Smooth muscle cell (in vitro differentiated cells): ENCODE results near the gene SLC30A4. TPM values are rescaled to one million over a fixed set of nuclear protein-coding genes. Genes with fewer than 3 reads are reported as not detected.

Experiments used
- DNase-seq: peaks from one replicate; lab custom pipeline; 2025; ENCODE audit not compliant: unreplicated experiment; lab: John Stamatoyannopoulos, UW
- H2AFZ ChIP-seq: fragments of 200-600 bp; sonication (generic); 2 replicates; pipeline ENCODE4 v1.6.0; 2016; ENCODE audit warnings: antibody characterized with exemption, low read depth, mild to moderate bottlenecking
- H3F3A ChIP-seq: fragments of 200-600 bp; sonication (generic); 2 replicates; pipeline ENCODE4 v1.6.0; 2017; ENCODE audit warnings: antibody characterized with exemption, low read depth
- H3K27ac ChIP-seq: fragments of 200-600 bp; sonication (generic); 2 replicates; pipeline ENCODE4 v1.5.1; 2016; ENCODE audit warnings: low read depth, mild to moderate bottlenecking
- H3K27me3 ChIP-seq: fragments of 200-600 bp; sonication (generic); 2 replicates; pipeline ENCODE4 v1.6.1; 2016; ENCODE audit warnings: low read depth, mild to moderate bottlenecking
- H3K36me3 ChIP-seq: fragments of 200-600 bp; sonication (generic); 2 replicates; pipeline ENCODE4 v1.5.1; 2016; ENCODE audit warnings: low read depth
- H3K4me1 ChIP-seq: fragments of 200-600 bp; sonication (generic); 2 replicates; pipeline ENCODE4 v1.5.1; 2016; ENCODE audit warnings: low read depth
- H3K4me2 ChIP-seq: fragments of 200-600 bp; sonication (generic); 2 replicates; pipeline ENCODE4 v1.6.0; 2016; ENCODE audit warnings: mild to moderate bottlenecking
- H3K4me3 ChIP-seq: fragments of 200-600 bp; sonication (generic); 2 replicates; pipeline ENCODE4 v1.5.1; 2016; ENCODE audit warnings: mild to moderate bottlenecking
- H3K79me2 ChIP-seq: fragments of 200-600 bp; sonication (generic); 2 replicates; pipeline ENCODE4 v1.6.0; 2016; ENCODE audit warnings: low read depth, mild to moderate bottlenecking
- H3K9ac ChIP-seq: fragments of 200-600 bp; sonication (generic); 2 replicates; pipeline ENCODE4 v1.6.0; 2016; ENCODE audit warnings: low read depth
- H3K9me3 ChIP-seq: fragments of 200-600 bp; sonication (generic); replicated peaks from 2 replicates; pipeline ENCODE4 v1.5.1; 2016; ENCODE audit warnings: low read depth
- H4K20me1 ChIP-seq: fragments of 200-600 bp; sonication (generic); 2 replicates; pipeline ENCODE4 v1.6.0; 2016; ENCODE audit warnings: low read depth
- CTCF ChIP-seq: fragments of 200-600 bp; sonication (generic); IDR thresholded peaks from 2 replicates; pipeline ENCODE4 v1.5.1; 2017; ENCODE audit warnings: borderline replicate concordance, mild to moderate bottlenecking, antibody characterized with exemption; ENCODE audit not compliant: insufficient read depth, poor library complexity, severe bottlenecking
- WGBS: methylation state at CpG from one replicate; pipeline ENCODE4 v1.1.7; 2016; ENCODE audit warnings: low lambda C conversion rate; 5-methylcytosine and 5-hydroxymethylcytosine counted together
- polyA plus RNA-seq: library from polyadenylated mRNA; unstranded; fragments of >200 nt; fragmentation: Nextera tagmentation; extraction: Ambion mirVana; gene quantifications from 2 replicates; pipeline ENCODE4 v1.2.1, GENCODE V29; 2016
- total RNA-seq: library from RNA; depleted of rRNA; stranded (reverse); fragments of >200 nt; gene quantifications from 2 replicates; pipeline ENCODE4 v1.2.3, GENCODE V29; 2014

SLC30A4 gene
- total and polyA plus RNA-seq, 2 experiments from 2014 or later, result 1.9 to 7.9 TPM

- H3K79me2 ChIP-seq, result no peaks in the 10 kb centered on the region
- H3K4me2 ChIP-seq, result no peak overlapping the region
- no peaks in the 10 kb centered on the region for H4K20me1 ChIP-seq
- no peak for TF ChIP-seq CTCF
- no peaks in the 10 kb centered on the region for H3K9me3 ChIP-seq
- no peaks in the 10 kb centered on the region for H3K4me1 ChIP-seq
- H3K36me3 ChIP-seq, result no peaks in the 10 kb centered on the region
- WGBS, result 89% methylated on average over 7 of the region's 7 CpGs
- H3K9ac ChIP-seq, result no peak overlapping the region
- H3K27ac ChIP-seq, result no peak overlapping the region
- no peak overlapping the region for H3K4me3 ChIP-seq
- H2AFZ ChIP-seq, result no peak overlapping the region
- no peaks in the 10 kb centered on the region for H3K27me3 ChIP-seq
- no peaks in the 10 kb centered on the region for H3F3A ChIP-seq
- DNase-seq, result no peak
These were observed 24.2 kb upstream of the SLC30A4 start for GRCh38 chr15:45546789-45547188.

- H3K4me2 ChIP-seq, result no peak overlapping the region
- no peaks in the 10 kb centered on the region for H3F3A ChIP-seq
- no peak for DNase-seq
- WGBS, result 91% methylated on average over 4 of the region's 4 CpGs
- no peak overlapping the region for H3K27ac ChIP-seq
- H3K4me1 ChIP-seq, result no peaks in the 10 kb centered on the region
- H3K4me3 ChIP-seq, result no peak overlapping the region
- H3K27me3 ChIP-seq, result no peaks in the 10 kb centered on the region
- no peaks in the 10 kb centered on the region for H3K36me3 ChIP-seq
- H3K9me3 ChIP-seq, result no peaks in the 10 kb centered on the region
- no peaks in the 10 kb centered on the region for H3K79me2 ChIP-seq
- TF ChIP-seq CTCF, result no peak
- no peak overlapping the region for H2AFZ ChIP-seq
- no peak overlapping the region for H3K9ac ChIP-seq
- no peaks in the 10 kb centered on the region for H4K20me1 ChIP-seq
These were observed 21.9 kb upstream of the SLC30A4 start for GRCh38 chr15:45544266-45545023.

- Histone ChIP-seq H3K9ac (no peak overlapping the region), H3K36me3 (no peaks in the 10 kb centered on the region), H3K27ac (no peak overlapping the region), H2AFZ (no peak overlapping the region), H3K4me2 (no peak overlapping the region), H3K4me1 (no peaks in the 10 kb centered on the region), H4K20me1 (no peaks in the 10 kb centered on the region), H3K4me3 (no peak overlapping the region), H3K27me3 (no peaks in the 10 kb centered on the region), H3K9me3 (no peaks in the 10 kb centered on the region), H3K79me2 (no peaks in the 10 kb centered on the region), H3F3A (no peaks in the 10 kb centered on the region)
- WGBS, result 88% methylated on average over 3 of the region's 3 CpGs
- no peak for TF ChIP-seq CTCF
- no peak for DNase-seq
These were observed 20.5 kb upstream of the SLC30A4 start for GRCh38 chr15:45543051-45543450.

- 88% methylated on average over 1 of the region's 1 CpG for WGBS
- no peaks in the 10 kb centered on the region for H3K79me2 ChIP-seq
These were observed 18.0 kb upstream of the SLC30A4 start for GRCh38 chr15:45540531-45540930.

More at GRCh38 chr15:45540531-45540930, 18.0 kb upstream of the SLC30A4 start:
- Histone ChIP-seq H4K20me1 (no peaks in the 10 kb centered on the region), H3K27me3 (no peaks in the 10 kb centered on the region), H3K4me1 (no peaks in the 10 kb centered on the region), H3K9me3 (no peaks in the 10 kb centered on the region), H2AFZ (no peak overlapping the region), H3K27ac (no peak overlapping the region), H3F3A (no peaks in the 10 kb centered on the region), H3K4me2 (no peak overlapping the region), H3K4me3 (no peak overlapping the region), H3K36me3 (no peaks in the 10 kb centered on the region), H3K9ac (no peak overlapping the region)
- TF ChIP-seq CTCF, result no peak
- DNase-seq, result no peak
